Fibroblast of skin of back (primary cell): ENCODE measurements around the gene TMEM131L.
"Not testable (repeated sequence)": the region's sequence is repeated elsewhere in the genome, so short reads cannot be mapped to it uniquely, and the experiment has no call there.

Experiments
- DNase-seq: peaks from one replicate; pipeline ENCODE4 v3.0.0-alpha.2; 2013

TMEM131L gene

GRCh38 chr4:153661908-153662307 is 195.7 kb downstream of the TMEM131L start:
- DNase-seq: no peak

GRCh38 chr4:153663667-153664066 is 197.5 kb downstream of the TMEM131L start:
- DNase-seq: no peak

GRCh38 chr4:153666505-153666904 is 200.3 kb downstream of the TMEM131L start:
- DNase-seq: not testable (repeated sequence)

GRCh38 chr4:153668647-153669046 is 202.5 kb downstream of the TMEM131L start:
- no peak for DNase-seq

- no peak for DNase-seq
Observed at GRCh38 chr4:153669838-153670237, 203.7 kb downstream of the TMEM131L start.

GRCh38 chr4:153676486-153676885 is 210.3 kb downstream of the TMEM131L start:
- peak; percentile 65 for DNase-seq

GRCh38 chr4:153676984-153677383 is 210.8 kb downstream of the TMEM131L start:
- DNase-seq: peak; percentile 93

GRCh38 chr4:153679486-153679885 is 213.3 kb downstream of the TMEM131L start:
- DNase-seq: no peak

GRCh38 chr4:153683763-153684181 is 217.6 kb downstream of the TMEM131L start:
- no peak for DNase-seq

- peak; percentile 4 for DNase-seq
Observed at GRCh38 chr4:153684182-153684970, 218.2 kb downstream of the TMEM131L start, which contains the start of gene TLR2. TLR2 (plus strand) TSS chr4:153684280; CDS start chr4:153702908, 18,628 bp downstream.

GRCh38 chr4:153684971-153685371 is 218.8 kb downstream of the TMEM131L start:
- no peak for DNase-seq
